ENCODE data around the gene FLOT2.

- TF ChIP-seq CTCF (IDR thresholded peaks at IDR 0.05) (no peak), POLR2A (IDR thresholded peaks at IDR 0.05) (no peak)
These were observed 1.6 kb downstream of the FLOT2 start for GRCh38 chr17:28895794-28896447.
